Sciatic nerve (tissue), 2 donors: Measurements from ENCODE around the gene IL5RA. TPM values are rescaled to one million over a fixed set of nuclear protein-coding genes. Genes with fewer than 3 reads are reported as not detected.

Experiments
- ATAC-seq: fragments of 200-7000 bp; cut with Tn5 transposase; one replicate; pipeline ENCODE4 v1.9.1; 2020; ENCODE audit warnings: mild to moderate bottlenecking, moderate library complexity
- DNase-seq: peaks from one replicate; pipeline ENCODE4 v3.0.0-alpha.2; 2020; ENCODE audit warnings: low spot score
- intact Hi-C: fragments of 100-400 bp; cut with DNase I; formaldehyde crosslinking; loops from one replicate; pipeline ENCODE4 v1.14.2; 2022
- total RNA-seq: library from RNA; stranded (reverse); fragmentation: NEBNext Ultra II Directional; extraction: Animal tissue kit (Norgen Biotek cat#: 25700); gene quantifications from one replicate; pipeline ENCODE4 v1.2.1, GENCODE V29; 2021
- donor health status: DM: no; HTN: no; CAD: no.
- donor health status: DM: no; HTN: no; CAD: no.

Gene IL5RA
- 0.49 TPM for total RNA-seq

- intact Hi-C loops: no loop called here
- ATAC-seq: no peak
- no peak for DNase-seq
These were observed at the start of gene IL5RA for GRCh38 chr3:3110299-3110630. TSS of gene IL5RA (minus strand) at chr3:3110374. CDS start at chr3:3104984, 5,390 bp downstream.

- DNase-seq (no peak), ATAC-seq (no peak)
- intact Hi-C loops: no loop called here
These were observed 47.3 kb upstream of the IL5RA start for GRCh38 chr3:3157484-3157883.

GRCh38 chr3:3154879-3155610 is 44.9 kb upstream of the IL5RA start:
- no peak for ATAC-seq
- no peak for DNase-seq
- intact Hi-C loops: no loop called here

GRCh38 chr3:3151513-3151912 is 41.3 kb upstream of the IL5RA start:
- intact Hi-C loops: no loop called here
- DNase-seq (no peak), ATAC-seq (no peak)

- intact Hi-C loops: no loop called here
- DNase-seq (no peak), ATAC-seq (no peak)
These were observed 39.4 kb upstream of the IL5RA start for GRCh38 chr3:3149560-3149959.

- intact Hi-C loops: no loop called here
- ATAC-seq (no peak), DNase-seq (no peak)
These were observed 35.7 kb upstream of the IL5RA start for GRCh38 chr3:3145831-3146230.

GRCh38 chr3:3141939-3142338 is 31.8 kb upstream of the IL5RA start:
- intact Hi-C loops: no loop called here

GRCh38 chr3:3137526-3137925 is 27.4 kb upstream of the IL5RA start:
- ATAC-seq (no peak), DNase-seq (no peak)
- intact Hi-C loops: no loop called here

More at GRCh38 chr3:3141939-3142338, 31.8 kb upstream of the IL5RA start:
- DNase-seq: no peak
- ATAC-seq: no peak

- ATAC-seq: no peak
- intact Hi-C loops: no loop called here
These were observed 24.7 kb upstream of the IL5RA start for GRCh38 chr3:3134750-3135448.

GRCh38 chr3:3133500-3133899 is 23.3 kb upstream of the IL5RA start:
- intact Hi-C loops: no loop called here
- DNase-seq (no peak), ATAC-seq (no peak)

More at GRCh38 chr3:3134750-3135448, 24.7 kb upstream of the IL5RA start:
- DNase-seq: no peak

GRCh38 chr3:3129579-3129978 is 19.4 kb upstream of the IL5RA start:
- intact Hi-C loops: no loop called here
- DNase-seq (no peak), ATAC-seq (no peak)

GRCh38 chr3:3127432-3128010 is 17.3 kb upstream of the IL5RA start:
- intact Hi-C loops: no loop called here
- ATAC-seq (no peak), DNase-seq (no peak)

- DNase-seq (peak; percentile 98), ATAC-seq (peak; percentile 100)
- intact Hi-C loops: no loop called here
These were observed 16.6 kb upstream of the IL5RA start, which contains the start of gene TRNT1 for GRCh38 chr3:3126477-3127431. TSS of gene TRNT1 (plus strand) at chr3:3126940. CDS start at chr3:3129041, 2,101 bp downstream.

- intact Hi-C loops: no loop called here
- DNase-seq (no peak), ATAC-seq (no peak)
These were observed 15.8 kb upstream of the IL5RA start for GRCh38 chr3:3125977-3126376.

- intact Hi-C loops: no loop called here
- ATAC-seq (no peak), DNase-seq (no peak)
These were observed 9.2 kb upstream of the IL5RA start for GRCh38 chr3:3119393-3119851.

- ATAC-seq (no peak), DNase-seq (no peak)
- intact Hi-C loops: no loop called here
These were observed 7.5 kb upstream of the IL5RA start for GRCh38 chr3:3117651-3118050.

- no peak for DNase-seq
- intact Hi-C loops: no loop called here
- ATAC-seq: no peak
These were observed 3.0 kb upstream of the IL5RA start for GRCh38 chr3:3113042-3113709.

GRCh38 chr3:3110749-3111361 is 681 bp upstream of the IL5RA start:
- intact Hi-C loops: no loop called here
- no peak for ATAC-seq
- DNase-seq: no peak
